A172 (cell line): ENCODE data around the gene TGM5. TPM values are rescaled to one million over a fixed set of nuclear protein-coding genes. Genes with fewer than 3 reads are reported as not detected.
A peak's percentile ranks its signal among the peaks of the same experiment; 100 is the strongest.
"Not testable (repeated sequence)": the region's sequence is repeated elsewhere in the genome, so short reads cannot be mapped to it uniquely, and the experiment has no call there.

Experiments
- DNase-seq: peaks from one replicate; pipeline ENCODE4 v3.0.0-alpha.2; 2015; ENCODE audit warnings: low spot score
- total RNA-seq: library from RNA; depleted of rRNA; stranded (reverse); fragments of >200 nt; shearing (Covaris generic); gene quantifications from 2 replicates; pipeline ENCODE4 v1.2.3, GENCODE V29; 2014; rRNA removed

Gene TGM5, protein sequence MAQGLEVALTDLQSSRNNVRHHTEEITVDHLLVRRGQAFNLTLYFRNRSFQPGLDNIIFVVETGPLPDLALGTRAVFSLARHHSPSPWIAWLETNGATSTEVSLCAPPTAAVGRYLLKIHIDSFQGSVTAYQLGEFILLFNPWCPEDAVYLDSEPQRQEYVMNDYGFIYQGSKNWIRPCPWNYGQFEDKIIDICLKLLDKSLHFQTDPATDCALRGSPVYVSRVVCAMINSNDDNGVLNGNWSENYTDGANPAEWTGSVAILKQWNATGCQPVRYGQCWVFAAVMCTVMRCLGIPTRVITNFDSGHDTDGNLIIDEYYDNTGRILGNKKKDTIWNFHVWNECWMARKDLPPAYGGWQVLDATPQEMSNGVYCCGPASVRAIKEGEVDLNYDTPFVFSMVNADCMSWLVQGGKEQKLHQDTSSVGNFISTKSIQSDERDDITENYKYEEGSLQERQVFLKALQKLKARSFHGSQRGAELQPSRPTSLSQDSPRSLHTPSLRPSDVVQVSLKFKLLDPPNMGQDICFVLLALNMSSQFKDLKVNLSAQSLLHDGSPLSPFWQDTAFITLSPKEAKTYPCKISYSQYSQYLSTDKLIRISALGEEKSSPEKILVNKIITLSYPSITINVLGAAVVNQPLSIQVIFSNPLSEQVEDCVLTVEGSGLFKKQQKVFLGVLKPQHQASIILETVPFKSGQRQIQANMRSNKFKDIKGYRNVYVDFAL
- total RNA-seq = 0.14 TPM in 1 of 2 replicates, not detected in the other

DNA sequence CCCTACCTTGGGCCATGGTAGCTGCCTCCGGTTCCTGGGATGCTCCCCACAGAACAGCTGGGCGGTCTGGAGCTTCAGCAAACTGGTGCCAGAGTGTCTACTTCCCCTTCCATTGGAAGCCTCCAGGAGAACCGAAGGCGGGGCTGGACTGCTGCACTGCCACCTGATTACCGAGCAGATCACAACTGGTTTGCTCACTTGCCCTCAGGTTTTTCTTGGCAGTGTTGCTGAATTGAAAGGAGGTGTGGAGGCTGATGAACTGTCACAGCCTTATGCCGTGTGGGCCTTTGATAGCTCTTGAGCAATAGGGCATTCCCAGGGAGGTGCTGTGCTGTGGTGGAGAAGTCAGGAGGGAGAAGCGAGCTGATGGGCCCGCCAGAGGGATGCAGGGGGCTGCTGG lies at the start of gene TGM5:
Gene TGM5 (minus strand): TSS at position 95 of the 400 bp plus-strand sequence. CDS start 79 bp downstream, at position 16.
- DNase-seq = no peak

DNA sequence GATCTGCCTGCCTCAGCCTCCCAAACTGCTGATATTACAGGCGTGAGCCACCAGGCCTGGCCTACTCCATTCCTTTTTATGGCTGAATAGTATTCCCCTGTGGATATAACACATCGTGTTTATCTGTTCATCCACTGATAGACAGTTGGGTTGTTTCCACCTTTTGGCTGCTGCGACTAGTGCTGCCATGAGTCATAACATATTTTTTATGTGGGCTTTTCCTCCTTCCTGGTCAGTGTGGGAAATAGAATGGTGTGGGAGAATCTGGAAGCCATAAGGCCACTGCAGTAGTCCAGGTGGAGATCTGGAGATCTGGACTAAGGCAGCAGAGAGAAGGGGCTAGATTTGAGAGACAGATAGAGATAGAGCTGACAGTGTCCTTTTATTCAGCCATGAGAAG lies 47.4 kb upstream of the TGM5 start:
- peak; percentile 23 for DNase-seq

DNA sequence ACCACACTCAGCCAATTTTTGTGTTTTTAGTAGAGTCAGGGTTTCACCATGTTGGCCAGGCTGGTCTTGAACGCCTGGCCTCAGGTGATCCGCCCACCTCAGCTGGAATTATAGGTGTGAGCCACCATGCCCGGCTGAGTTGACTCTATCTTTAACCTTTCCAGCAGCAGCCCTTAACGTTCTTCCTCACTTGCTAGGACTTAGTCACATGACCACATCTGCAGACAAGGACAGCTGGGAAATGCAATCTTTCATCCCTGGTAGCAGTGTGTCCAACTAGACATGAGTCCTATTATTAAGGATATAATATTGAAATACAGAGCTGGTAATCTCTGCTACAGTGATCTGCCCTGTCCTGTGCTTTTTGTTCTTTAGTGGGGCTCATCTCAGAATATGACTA lies 45.6 kb upstream of the TGM5 start:
- no peak for DNase-seq

GRCh38 chr15:43302205-43302817 lies 35.6 kb upstream of the TGM5 start, which contains the start of gene TGM7:
Gene TGM7 (minus strand): TSS chr15:43302255.
- no peak for DNase-seq

- no peak for DNase-seq
These were observed 33.2 kb upstream of the TGM5 start for GRCh38 chr15:43299884-43300283.

DNA sequence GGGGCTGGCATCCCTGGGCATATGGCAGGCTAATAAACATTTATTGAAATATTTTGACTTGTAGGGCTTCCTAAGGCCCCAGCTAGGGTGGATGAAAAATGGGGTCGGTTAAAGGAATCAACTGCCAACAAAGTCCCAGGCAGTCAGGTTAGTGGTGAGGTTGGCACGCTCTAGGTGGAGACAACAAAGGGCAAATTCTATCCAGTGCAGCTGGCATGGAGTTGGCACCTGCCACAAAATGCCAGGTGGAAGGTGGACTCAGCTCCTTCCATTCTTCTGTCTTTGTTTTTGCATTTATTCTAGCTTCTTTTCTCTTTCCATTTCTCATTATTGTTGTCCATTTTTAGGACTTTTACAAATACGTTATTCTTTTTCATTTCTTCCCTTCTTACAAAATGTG lies 32.7 kb upstream of the TGM5 start:
- no peak for DNase-seq

DNA sequence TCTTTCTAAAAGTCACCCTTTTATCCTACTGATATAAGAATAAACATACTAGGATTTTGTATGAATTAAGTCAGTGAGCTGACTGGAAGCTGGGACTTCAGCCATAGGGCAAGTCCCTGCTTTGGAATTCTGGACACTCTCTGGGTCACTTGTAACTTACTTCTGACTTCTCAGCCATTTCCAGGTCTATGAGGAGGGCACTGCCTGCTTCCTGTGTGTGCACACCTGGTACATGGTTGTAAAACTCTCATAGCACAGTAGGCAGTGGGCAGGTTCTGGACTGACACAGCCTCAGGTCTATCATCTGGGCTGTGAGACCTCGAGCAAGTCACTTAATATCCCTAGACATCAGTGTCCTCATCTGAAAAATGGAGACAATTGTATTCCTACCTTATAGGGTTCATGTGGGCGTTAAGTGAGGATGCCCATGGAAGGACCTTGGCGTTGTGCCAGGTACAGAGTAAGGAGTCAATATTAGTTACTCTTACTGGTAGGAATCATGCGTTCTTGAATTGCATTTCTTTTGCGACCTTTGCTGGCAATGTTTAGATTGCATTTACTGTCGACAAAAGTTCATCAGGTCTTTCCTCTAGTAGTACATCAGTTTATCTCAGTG lies 27.5 kb upstream of the TGM5 start:
- no peak for DNase-seq

DNA sequence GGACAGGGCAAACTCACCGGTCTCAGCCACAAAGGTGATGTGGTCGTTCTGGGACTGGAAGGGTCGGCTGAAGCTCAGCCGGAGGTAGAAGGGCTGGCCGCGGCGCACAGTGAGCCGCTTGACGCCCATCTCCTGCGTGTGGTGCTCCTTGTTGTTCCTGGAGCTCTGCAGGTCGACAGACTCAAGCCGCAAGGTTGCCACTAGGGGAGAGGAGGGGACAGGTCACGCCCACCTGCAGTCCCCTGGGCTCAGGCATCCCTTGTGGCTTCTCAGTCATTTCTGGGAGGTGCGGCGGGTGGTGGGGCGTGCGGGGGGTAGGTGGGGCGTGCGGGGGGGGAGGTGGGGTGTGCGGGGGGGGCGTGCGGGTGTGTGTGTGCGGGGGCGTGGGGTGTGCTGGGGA lies 26.7 kb upstream of the TGM5 start:
- DNase-seq = no peak

DNA sequence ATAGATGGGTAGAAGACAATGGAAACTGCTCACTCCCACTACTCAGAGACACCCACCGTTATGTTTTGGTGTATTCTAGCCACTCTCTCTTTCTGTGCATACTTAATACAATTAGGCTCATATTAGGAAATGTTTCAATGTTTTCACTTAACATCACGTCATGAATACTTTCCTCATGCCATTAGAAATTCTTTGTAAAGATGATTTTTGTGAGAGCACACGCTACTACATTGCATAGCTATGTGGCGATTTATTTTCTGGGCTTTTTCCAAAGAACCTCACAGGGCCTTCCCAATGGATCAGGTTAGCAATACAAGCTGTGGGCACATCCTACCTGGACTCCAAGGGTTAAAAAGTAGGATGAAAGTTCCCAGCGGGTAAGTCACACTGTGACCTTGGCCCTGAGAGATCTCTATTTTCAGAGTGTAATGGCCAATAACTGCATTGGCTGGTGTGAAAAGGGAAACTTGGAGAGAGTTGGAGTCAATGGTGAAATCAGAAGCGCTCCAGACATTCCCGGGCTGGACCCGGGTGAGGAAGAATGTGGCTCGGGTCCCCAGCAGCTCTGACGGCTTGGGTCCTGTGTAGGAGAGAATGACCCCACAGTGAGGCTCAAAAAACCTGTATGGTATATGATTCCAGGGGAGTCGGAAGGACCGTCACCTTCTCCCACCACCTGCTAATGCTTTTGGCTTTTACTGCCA lies 25.8 kb upstream of the TGM5 start:
- DNase-seq = no peak

DNA sequence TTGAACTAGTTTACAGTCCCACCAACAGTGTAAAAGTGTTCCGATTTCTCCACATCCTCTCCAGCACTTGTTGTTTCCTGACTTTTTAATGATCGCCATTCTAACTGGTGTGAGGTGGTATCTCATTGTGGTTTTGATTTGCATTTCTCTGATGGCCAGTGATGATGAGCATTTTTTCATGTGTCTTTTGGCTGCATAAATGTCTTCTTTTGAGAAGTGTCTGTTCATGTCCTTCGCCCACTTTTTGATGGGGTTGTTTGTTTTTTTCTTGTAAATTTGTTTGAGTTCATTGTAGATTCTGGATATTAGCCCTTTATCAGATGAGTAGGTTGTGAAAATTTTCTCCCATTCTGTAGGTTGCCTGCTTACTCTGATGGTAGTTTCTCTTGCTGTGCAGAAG lies 22.9 kb upstream of the TGM5 start:
- DNase-seq = not testable (repeated sequence)

DNA sequence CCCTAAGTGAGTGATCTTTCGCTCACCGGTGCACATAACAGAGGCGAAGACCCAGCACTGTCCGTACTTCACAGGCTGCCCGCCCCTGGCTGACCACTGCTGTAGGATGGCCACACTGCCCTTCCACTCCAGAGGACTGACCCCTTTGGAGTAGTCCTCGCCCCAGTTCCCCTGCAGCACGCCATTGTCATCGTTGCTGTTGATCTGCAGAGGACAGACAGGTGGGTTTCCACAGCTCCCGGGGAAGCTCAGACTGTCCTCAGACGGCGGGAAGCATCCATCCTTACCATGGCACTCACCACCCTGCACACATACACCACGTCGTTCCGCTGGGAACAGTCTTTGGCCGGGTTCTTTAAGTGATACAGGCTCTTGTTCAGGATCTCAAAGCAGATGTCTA lies 20.5 kb upstream of the TGM5 start:
- no peak for DNase-seq

DNA sequence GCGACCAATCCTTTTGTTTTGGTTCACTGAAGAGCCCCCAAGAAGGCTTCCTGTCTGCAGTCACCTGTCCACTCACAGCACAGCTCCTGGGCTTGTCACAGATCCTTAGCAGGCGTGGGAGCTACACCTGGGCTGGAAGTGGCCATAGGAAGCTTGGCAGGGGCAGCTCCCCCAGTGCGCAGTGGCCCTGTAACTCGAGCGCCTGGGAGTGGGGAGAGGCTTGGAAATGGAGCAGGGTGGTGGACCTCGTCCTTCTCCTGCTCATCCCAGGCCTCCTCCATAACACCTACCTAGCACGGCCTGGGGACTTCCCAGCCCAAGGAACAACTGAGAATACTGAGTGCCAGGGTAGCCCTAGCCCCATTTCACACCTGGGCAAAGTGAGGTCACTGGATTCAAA lies 19.3 kb upstream of the TGM5 start:
- DNase-seq = no peak

DNA sequence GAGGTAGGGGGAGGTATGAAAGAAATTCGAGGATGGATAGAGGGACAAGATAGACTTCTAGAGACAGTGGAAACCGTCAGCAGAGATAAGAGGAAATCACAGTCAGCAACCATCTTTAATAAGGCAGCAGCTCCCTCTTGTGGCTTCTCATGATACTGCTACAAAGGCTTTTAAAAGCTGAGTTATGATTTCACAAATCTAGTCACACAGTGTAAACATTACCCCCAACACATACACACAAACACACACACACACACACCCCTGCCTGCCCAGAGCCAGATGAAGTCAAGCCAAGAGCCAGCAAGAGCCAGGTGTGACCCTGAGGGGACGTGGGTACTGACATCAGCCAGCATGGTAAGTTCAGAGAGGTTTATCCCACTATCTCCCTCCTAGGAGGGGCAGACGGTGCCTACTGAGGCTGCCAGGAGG lies 18.9 kb upstream of the TGM5 start:
- DNase-seq = peak; percentile 68

DNA sequence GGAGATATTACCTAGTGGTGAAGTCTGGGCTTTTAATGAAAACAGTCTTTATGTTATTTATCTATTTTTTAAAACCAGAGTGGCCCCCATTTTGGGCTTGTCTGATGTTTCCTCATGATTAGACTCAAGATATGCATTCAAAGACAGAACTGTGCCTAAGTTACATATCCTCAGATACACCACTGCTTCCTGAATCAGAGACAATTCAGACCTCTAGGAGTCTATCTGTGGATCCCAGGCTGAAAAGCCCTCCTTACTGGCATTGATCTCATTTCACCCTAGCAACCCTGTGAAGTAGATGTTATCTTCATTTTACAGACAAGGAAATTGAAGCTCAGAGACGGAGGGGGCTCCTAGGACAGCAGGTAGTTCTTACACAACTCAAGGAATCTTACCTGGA lies 16.8 kb upstream of the TGM5 start:
- no peak for DNase-seq

DNA sequence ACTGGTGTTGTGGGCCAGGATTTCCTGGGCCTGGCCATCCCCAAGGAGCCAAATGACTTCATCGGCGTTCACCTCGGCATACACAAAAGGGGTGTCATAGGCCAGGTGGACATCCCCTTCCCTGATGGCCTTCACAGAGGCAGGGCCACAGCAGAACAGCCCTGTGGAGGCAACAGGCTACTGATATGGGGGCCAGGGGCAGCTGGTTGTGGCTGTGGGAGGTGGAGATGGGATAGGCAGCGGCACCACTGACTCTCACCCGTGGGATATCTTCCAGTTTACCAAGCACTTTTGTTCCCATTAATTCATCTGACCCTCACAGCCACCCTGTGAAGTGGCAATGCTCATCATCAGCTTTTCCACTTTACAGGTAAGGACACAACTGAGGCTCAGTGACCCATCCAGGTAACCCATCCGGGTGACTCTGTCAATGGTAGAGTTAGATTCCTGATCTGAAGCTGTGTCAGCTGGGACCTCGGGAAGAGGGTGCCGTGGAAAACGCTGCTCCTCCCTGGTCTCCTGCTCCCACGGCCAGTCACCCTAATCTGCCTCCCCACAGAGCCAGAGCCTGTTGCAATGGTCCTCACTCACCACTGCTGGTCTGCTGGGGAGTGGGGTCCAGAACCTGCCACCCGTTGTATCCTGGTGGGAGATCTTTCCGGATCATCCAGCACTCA lies 15.3 kb upstream of the TGM5 start:
- peak; percentile 23 for DNase-seq

DNA sequence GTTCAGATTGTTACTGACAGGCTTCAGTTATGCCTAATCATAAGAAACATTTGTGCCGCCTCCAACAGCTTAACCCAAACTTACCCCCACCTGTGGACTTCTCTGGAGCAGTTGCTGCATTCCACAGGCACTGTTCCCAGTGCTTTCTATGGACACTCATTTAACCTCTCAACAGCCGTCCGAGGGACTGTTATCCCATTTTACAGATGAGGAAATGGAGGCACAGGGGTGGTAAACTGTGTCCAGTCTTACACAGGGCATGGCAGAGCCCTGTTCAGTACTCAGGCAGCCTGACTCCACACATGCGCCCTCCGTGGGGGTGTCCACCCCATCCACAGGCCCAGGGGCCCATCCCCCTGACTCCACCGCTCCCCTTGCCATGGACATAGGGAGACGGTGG lies 14.3 kb upstream of the TGM5 start:
- no peak for DNase-seq

DNA sequence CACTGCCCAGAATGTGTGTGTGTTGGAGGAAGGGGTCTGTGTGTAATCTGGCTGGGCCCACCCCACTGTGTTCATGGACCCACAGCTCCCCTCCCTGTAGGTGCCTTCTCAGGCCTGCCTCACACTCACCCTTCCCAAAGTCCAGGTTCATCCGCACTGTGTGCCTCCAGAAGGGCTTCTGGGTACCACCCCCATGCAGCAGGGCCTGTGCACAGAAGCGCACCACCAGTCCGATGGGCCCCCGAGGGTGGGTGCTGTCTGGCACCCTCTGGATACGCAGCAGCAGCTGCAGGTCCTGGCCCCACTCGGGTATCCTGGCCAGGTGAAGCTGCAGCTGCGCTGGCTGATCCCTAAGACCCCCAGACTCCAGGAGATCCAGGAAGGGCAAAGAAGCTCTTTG lies 12.8 kb upstream of the TGM5 start:
- no peak for DNase-seq

DNA sequence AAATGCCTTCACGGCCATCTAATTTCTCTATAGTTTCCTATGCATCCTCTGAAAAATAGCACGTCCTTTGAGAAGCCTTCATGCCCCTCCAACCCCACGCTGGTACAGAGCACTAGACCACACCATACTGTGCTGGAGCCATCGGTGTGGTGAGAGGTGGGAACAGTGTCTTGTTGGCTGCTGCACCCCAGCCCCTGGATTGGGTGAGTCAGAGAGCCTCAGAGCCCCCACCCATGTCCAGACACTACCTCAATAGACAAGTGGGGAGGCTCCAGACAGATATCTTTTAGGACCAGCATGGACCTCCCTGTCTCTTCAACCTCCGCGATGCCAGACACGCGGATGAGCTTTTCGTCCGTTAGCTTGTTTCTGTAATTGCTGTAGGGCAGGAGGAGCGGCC lies 12.1 kb upstream of the TGM5 start:
- DNase-seq = no peak

GRCh38 chr15:43277901-43278300 lies 11.2 kb upstream of the TGM5 start:
- no peak for DNase-seq

GRCh38 chr15:43277231-43277823 lies 10.6 kb upstream of the TGM5 start:
- no peak for DNase-seq
